WTC11 (cell line): ENCODE data around the gene RHOA. TPM values are rescaled to one million over a fixed set of nuclear protein-coding genes. Genes with fewer than 3 reads are reported as not detected.
A peak's percentile ranks its signal among the peaks of the same experiment; 100 is the strongest.

Experiments
- AR ChIP-seq: fragments of 250-450 bp; sonication (Bioruptor Pico); IDR thresholded peaks from 2 replicates; pipeline ENCODE4 v1.9.0; 2021; ENCODE audit warnings: mild to moderate bottlenecking
- ATF6 ChIP-seq: sonication (generic); formaldehyde crosslinking; IDR thresholded peaks from 2 replicates; pipeline ENCODE4 v1.8.1; 2023; ENCODE audit warnings: mild to moderate bottlenecking, missing genetic modification reagents
- CBFB ChIP-seq: sonication (generic); formaldehyde crosslinking; IDR thresholded peaks from 2 replicates; pipeline ENCODE4 v1.8.1; 2022; ENCODE audit warnings: mild to moderate bottlenecking, low read depth, missing genetic modification reagents
- CTCF ChIP-seq: fragments of 200-600 bp; IDR thresholded peaks from 2 replicates; pipeline ENCODE4 v1.8.0; 2022; ENCODE audit warnings: antibody characterized with exemption
- E2F4 ChIP-seq: sonication (generic); formaldehyde crosslinking; IDR thresholded peaks from 2 replicates; pipeline ENCODE4 v1.8.1; 2022; ENCODE audit warnings: low read depth, mild to moderate bottlenecking, moderate library complexity, missing genetic modification reagents, borderline replicate concordance
- ETV6 ChIP-seq: sonication (generic); formaldehyde crosslinking; IDR thresholded peaks from 2 replicates; pipeline ENCODE4 v1.8.1; 2022; ENCODE audit warnings: mild to moderate bottlenecking, missing genetic modification reagents
- FOXP1 ChIP-seq: sonication (generic); formaldehyde crosslinking; IDR thresholded peaks from 2 replicates; pipeline ENCODE4 v1.8.0; 2022; ENCODE audit warnings: missing genetic modification reagents, mild to moderate bottlenecking, moderate library complexity, borderline replicate concordance
- GRHL2 ChIP-seq: fragments of 250-450 bp; sonication (Bioruptor Pico); IDR thresholded peaks from 2 replicates; pipeline ENCODE4 v1.8.0; 2022; ENCODE audit warnings: mild to moderate bottlenecking, moderate library complexity; ENCODE audit not compliant: insufficient replicate concordance, severe bottlenecking
- MYBL2 ChIP-seq: sonication (generic); formaldehyde crosslinking; IDR thresholded peaks from 2 replicates; pipeline ENCODE4 v1.8.1; 2023; ENCODE audit warnings: mild to moderate bottlenecking, moderate library complexity, missing genetic modification reagents
- NFATC4 ChIP-seq: fragments of 250-450 bp; sonication (Bioruptor Pico); IDR thresholded peaks from 2 replicates; pipeline ENCODE4 v1.9.0; 2021; ENCODE audit warnings: mild to moderate bottlenecking
- NR1H2 ChIP-seq: sonication (generic); formaldehyde crosslinking; IDR thresholded peaks from 2 replicates; pipeline ENCODE4 v1.9.0; 2021; ENCODE audit warnings: mild to moderate bottlenecking, moderate library complexity, missing genetic modification reagents
- ZBTB43 ChIP-seq: sonication (generic); formaldehyde crosslinking; IDR thresholded peaks from 2 replicates; pipeline ENCODE4 v1.8.1; 2023; ENCODE audit warnings: mild to moderate bottlenecking, missing genetic modification reagents
- ZNF121 ChIP-seq: sonication (generic); formaldehyde crosslinking; IDR thresholded peaks from 2 replicates; pipeline ENCODE4 v1.8.0; 2023; ENCODE audit warnings: missing genetic modification reagents
- ZNF263 ChIP-seq: sonication (generic); formaldehyde crosslinking; IDR thresholded peaks from 2 replicates; pipeline ENCODE4 v1.8.1; 2022; ENCODE audit warnings: low read depth, mild to moderate bottlenecking, moderate library complexity, missing genetic modification reagents
- ZNF317 ChIP-seq: sonication (generic); formaldehyde crosslinking; IDR thresholded peaks from 2 replicates; pipeline ENCODE4 v1.8.1; 2023; ENCODE audit warnings: low read depth, mild to moderate bottlenecking, moderate library complexity, missing genetic modification reagents, borderline replicate concordance
- total RNA-seq: library from RNA; stranded (reverse); gene quantifications from 3 replicates; pipeline ENCODE4 v1.2.3, GENCODE V29; 2021
- TF ChIP-seq, protein P1 (sequence below): sonication (generic); formaldehyde crosslinking; conservative IDR thresholded peaks from 2 replicates; pipeline ENCODE4 v1.8.1; 2022; ENCODE audit warnings: mild to moderate bottlenecking, missing genetic modification reagents
- TF ChIP-seq, protein P2 (sequence below): sonication (generic); formaldehyde crosslinking; IDR thresholded peaks from 2 replicates; pipeline ENCODE4 v1.8.1; 2023; ENCODE audit warnings: mild to moderate bottlenecking, missing genetic modification reagents, moderate library complexity

The RHOA gene
- total RNA-seq, 1 experiment from 2014 or later, result 367 TPM

DNA sequence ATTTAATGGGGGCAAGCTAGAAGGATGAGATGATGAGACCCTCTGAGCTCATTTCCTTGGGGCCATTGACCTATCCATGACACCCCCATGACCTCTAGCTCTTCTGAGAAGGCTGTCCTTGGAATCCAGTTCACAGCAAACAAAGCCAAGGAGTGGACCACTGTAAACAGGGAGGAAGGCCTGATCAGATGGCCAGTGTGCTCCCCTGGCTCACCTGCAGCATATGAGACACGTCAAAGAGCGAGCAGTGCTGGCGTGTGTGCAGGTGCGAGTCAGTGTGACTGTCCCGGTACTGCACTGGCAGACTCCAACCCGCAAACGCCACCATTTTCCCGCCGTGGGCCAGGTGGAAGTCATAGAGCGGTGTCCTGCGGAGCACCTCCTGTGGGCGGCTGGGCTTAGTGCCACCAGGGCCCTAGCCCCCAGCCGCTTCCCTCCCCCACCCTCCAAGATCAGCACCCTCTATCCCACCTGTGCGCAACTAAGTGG, 10.2 kb upstream of the RHOA start (continued):
- TF ChIP-seq ATF6 (CRISPR knock-in tag) (no peak), ZNF317 (CRISPR knock-in tag) (no peak), CBFB (no peak), E2F4 (CRISPR knock-in tag) (peak; percentile 84), ZNF121 (CRISPR knock-in tag) (no peak), ZNF263 (CRISPR knock-in tag) (no peak), AR (CRISPR knock-in tag) (no peak), NR1H2 (CRISPR knock-in tag) (no peak), ZBTB43 (CRISPR knock-in tag) (0 out of 2 replicates have a peak, but pooled peaks have one; percentile 58), FOXP1 (CRISPR knock-in tag) (peak; percentile 67; the same call in 1 of the 2 replicates), ETV6 (CRISPR knock-in tag) (no peak), NFATC4 (CRISPR knock-in tag) (no peak), GRHL2 (CRISPR knock-in tag) (no peak), MYBL2 (CRISPR knock-in tag) (peak; percentile 55; the same call in 1 of the 2 replicates), CTCF (no peak)
- TF ChIP-seq, protein P1, sequence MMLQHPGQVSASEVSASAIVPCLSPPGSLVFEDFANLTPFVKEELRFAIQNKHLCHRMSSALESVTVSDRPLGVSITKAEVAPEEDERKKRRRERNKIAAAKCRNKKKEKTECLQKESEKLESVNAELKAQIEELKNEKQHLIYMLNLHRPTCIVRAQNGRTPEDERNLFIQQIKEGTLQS, result no peak
- TF ChIP-seq, protein P2, sequence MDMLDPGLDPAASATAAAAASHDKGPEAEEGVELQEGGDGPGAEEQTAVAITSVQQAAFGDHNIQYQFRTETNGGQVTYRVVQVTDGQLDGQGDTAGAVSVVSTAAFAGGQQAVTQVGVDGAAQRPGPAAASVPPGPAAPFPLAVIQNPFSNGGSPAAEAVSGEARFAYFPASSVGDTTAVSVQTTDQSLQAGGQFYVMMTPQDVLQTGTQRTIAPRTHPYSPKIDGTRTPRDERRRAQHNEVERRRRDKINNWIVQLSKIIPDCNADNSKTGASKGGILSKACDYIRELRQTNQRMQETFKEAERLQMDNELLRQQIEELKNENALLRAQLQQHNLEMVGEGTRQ, result no peak; the same call in 1 of the 2 replicates
- TF ChIP-seq, all 79 proteins: peak for 6
